Stomach (tissue), 9 donors: ENCODE data around the gene GALNT8. TPM values are rescaled to one million over a fixed set of nuclear protein-coding genes. Genes with fewer than 3 reads are reported as not detected.

Experiments
- DNase-seq, 2 donors: peaks; one replicate each; pipeline versions ENCODE4 v3.0.0 to v3.0.0-alpha.2; 2013 to 2019
- H3K27ac ChIP-seq, 5 donors: fragments of 200-600 bp in 4 of 5; sonication (generic) in 4 of 5; one replicate each; pipeline ENCODE4 v1.5.1; 2013 to 2019; ENCODE audit warnings: mild to moderate bottlenecking in 1 of 5, moderate library complexity in 1 of 5
- H3K27me3 ChIP-seq, 3 donors: fragments of 200-600 bp; sonication (generic); one replicate each; pipeline ENCODE4 v1.5.1; 2017 to 2019; ENCODE audit warnings: mixed run types in 1 of 3
- H3K36me3 ChIP-seq, 4 donors: fragments of 200-600 bp; sonication (generic); 1 replicate in 3 of 4; 2 replicates in 1 of 4; pipeline ENCODE4 v1.5.1; 2016 to 2019
- H3K4me1 ChIP-seq, 4 donors: fragments of 200-600 bp; sonication (generic); one replicate each; pipeline ENCODE4 v1.5.1; 2016 to 2019
- H3K4me3 ChIP-seq, 4 donors: fragments of 200-600 bp; sonication (generic) in 3 of 4; one replicate each; pipeline ENCODE4 v1.5.1; 2016 to 2019; ENCODE audit warnings: mild to moderate bottlenecking in 1 of 4
- H3K9me3 ChIP-seq, 4 donors: fragments of 200-600 bp; sonication (generic); one replicate each; pipeline ENCODE4 v1.5.1; 2016 to 2019
- EP300 ChIP-seq: sonication (generic); formaldehyde crosslinking; IDR thresholded peaks from one replicate; pipeline ENCODE4 v1.6.1; 2017; ENCODE audit warnings: antibody characterized with exemption
- POLR2A ChIP-seq, 4 donors: fragments of 450-650 bp; IDR thresholded peaks; one replicate each; pipeline ENCODE4 v1.6.1; 2016; ENCODE audit warnings: antibody characterized with exemption in 4 of 4, control low read depth in 2 of 4, mild to moderate bottlenecking in 1 of 4, moderate library complexity in 1 of 4
- POLR2AphosphoS5 ChIP-seq, 3 donors: sonication (generic); formaldehyde crosslinking; IDR thresholded peaks; one replicate each; pipeline ENCODE4 v1.6.1; 2016; ENCODE audit warnings: antibody characterized with exemption in 3 of 3
- WGBS, 5 donors: extraction: QIAGEN DNeasy Blood & Tissue Kit in 3 of 5; methylation state at CpG; one replicate each; pipeline versions ENCODE4 v1.1.5 to v1.1.7; 2013 to 2018; 5-methylcytosine and 5-hydroxymethylcytosine counted together
- intact Hi-C: fragments of 100-400 bp; cut with DNase I; formaldehyde crosslinking; loops from one replicate; pipeline ENCODE4 v1.15.1; 2023; ENCODE audit warnings: low total_unique reads
- polyA plus RNA-seq, 3 donors: library from polyadenylated mRNA; stranded (reverse); fragments of 200-250 nt; gene quantifications; one replicate each; pipeline ENCODE4 v1.2.3, GENCODE V29; 2013
- total RNA-seq, 5 donors: library from RNA; depleted of rRNA; stranded (reverse); fragments of >200 nt; gene quantifications; one replicate each; pipeline versions ENCODE4 v1.1.0 to v1.2.3, GENCODE V29; 2014 to 2016
- TF ChIP-seq, protein P1 (sequence below), 7 experiments: fragments of 450-650 bp in 4 of 7; fragments of 200-600 bp in 3 of 7; sonication (generic) in 3 of 7; IDR thresholded peaks; one replicate each; pipeline ENCODE4 v1.5.1; 2016 to 2019; ENCODE audit warnings: antibody characterized with exemption in 7 of 7, control low read depth in 2 of 7, mild to moderate bottlenecking in 1 of 7
- donor health status: healthy with polysubstance abuse.
- donor health status: Bipolar disorder and iron deficiency.
- donor health status: healthy.

Gene GALNT8
- total and polyA plus RNA-seq, 8 donors, result 0.28 to 19.7 (median 1.0) TPM; not detected in 2

- Histone ChIP-seq H3K4me3 (no peak overlapping the region), H3K36me3 (no peaks in the 10 kb centered on the region), H3K4me1 (peaks cover 0 to 4% (median 0%) of the 10 kb centered on the region in 4 donors), H3K27me3 (peaks cover 0 to 8% (median 0%) of the 10 kb centered on the region in 3 donors), H3K27ac (no peak overlapping the region), H3K9me3 (peaks cover 0 to 13% (median 10%) of the 10 kb centered on the region in 4 donors)
- 41 to 51% (median 49%) methylated on average over 7 to 9 of the region's 9 CpGs for WGBS, 5 donors
- intact Hi-C loops, result no loop called here
- no peak for DNase-seq
- TF ChIP-seq, protein P1, sequence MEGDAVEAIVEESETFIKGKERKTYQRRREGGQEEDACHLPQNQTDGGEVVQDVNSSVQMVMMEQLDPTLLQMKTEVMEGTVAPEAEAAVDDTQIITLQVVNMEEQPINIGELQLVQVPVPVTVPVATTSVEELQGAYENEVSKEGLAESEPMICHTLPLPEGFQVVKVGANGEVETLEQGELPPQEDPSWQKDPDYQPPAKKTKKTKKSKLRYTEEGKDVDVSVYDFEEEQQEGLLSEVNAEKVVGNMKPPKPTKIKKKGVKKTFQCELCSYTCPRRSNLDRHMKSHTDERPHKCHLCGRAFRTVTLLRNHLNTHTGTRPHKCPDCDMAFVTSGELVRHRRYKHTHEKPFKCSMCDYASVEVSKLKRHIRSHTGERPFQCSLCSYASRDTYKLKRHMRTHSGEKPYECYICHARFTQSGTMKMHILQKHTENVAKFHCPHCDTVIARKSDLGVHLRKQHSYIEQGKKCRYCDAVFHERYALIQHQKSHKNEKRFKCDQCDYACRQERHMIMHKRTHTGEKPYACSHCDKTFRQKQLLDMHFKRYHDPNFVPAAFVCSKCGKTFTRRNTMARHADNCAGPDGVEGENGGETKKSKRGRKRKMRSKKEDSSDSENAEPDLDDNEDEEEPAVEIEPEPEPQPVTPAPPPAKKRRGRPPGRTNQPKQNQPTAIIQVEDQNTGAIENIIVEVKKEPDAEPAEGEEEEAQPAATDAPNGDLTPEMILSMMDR (IDR thresholded peaks at IDR 0.05), result no peak
- TF ChIP-seq POLR2AphosphoS5 (IDR thresholded peaks at IDR 0.05) (no peak), EP300 (no peak), POLR2A (IDR thresholded peaks at IDR 0.05) (no peak)
Observed at GRCh38 chr12:4780641-4781611, 60.7 kb downstream of the GALNT8 start.

- Histone ChIP-seq H3K4me1 (peaks cover 0 to 4% (median 0%) of the 10 kb centered on the region in 4 donors), H3K36me3 (no peaks in the 10 kb centered on the region), H3K9me3 (peaks cover 0 to 13% (median 10%) of the 10 kb centered on the region in 4 donors), H3K27me3 (peaks cover 0 to 10% (median 0%) of the 10 kb centered on the region in 3 donors), H3K27ac (no peak overlapping the region), H3K4me3 (no peak overlapping the region)
- WGBS, 5 donors, result 83 to 90% (median 85%) methylated on average over 7 of the region's 7 CpGs
- TF ChIP-seq, protein P1 (IDR thresholded peaks at IDR 0.05), result no peak
- TF ChIP-seq EP300 (no peak), POLR2A (IDR thresholded peaks at IDR 0.05) (no peak), POLR2AphosphoS5 (IDR thresholded peaks at IDR 0.05) (no peak)
- no peak for DNase-seq
- intact Hi-C loops, result no loop called here
Observed at GRCh38 chr12:4784404-4785054, 64.3 kb downstream of the GALNT8 start.

DNA sequence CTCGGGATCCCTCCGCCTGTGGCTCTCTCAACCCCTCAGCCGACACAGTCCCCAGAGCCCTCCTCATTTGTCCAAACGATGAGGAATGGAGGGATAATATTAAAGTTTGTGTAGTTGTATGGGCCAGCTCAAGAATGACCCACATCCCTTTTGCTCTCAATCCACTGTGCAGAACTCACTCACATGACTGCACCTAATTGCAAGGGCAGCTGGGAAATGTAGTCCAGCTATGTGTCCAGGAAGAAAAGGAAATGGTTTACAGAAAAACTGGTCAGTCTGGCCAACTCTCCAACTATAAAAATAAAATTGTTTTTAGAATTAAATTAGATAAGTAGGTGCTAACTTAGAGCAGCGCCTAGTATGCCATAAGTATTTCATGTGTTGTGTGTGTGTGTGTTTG lies 66.6 kb downstream of the GALNT8 start:
- H3K27me3 ChIP-seq, result peaks cover 0 to 6% (median 0%) of the 10 kb centered on the region in 3 donors
- H3K4me1 ChIP-seq, result no peaks in the 10 kb centered on the region
- H3K27ac ChIP-seq, result no peak overlapping the region
- H3K4me3 ChIP-seq, result no peak overlapping the region
- WGBS, 5 donors, result 82 to 93% (median 89%) methylated on average over 5 of the region's 5 CpGs
- intact Hi-C loops, result no loop called here
- H3K9me3 ChIP-seq, result peaks cover 0 to 18% (median 13%) of the 10 kb centered on the region in 4 donors
- no peaks in the 10 kb centered on the region for H3K36me3 ChIP-seq
- TF ChIP-seq POLR2AphosphoS5 (IDR thresholded peaks at IDR 0.05), result no peak
- TF ChIP-seq POLR2A (IDR thresholded peaks at IDR 0.05), result no peak
- no peak for TF ChIP-seq EP300
- TF ChIP-seq, protein P1 (IDR thresholded peaks at IDR 0.05), result no peak
- no peak for DNase-seq

GRCh38 chr12:4787965-4788364 lies 67.8 kb downstream of the GALNT8 start:
- H3K27me3 ChIP-seq, result peaks cover 0 to 6% (median 0%) of the 10 kb centered on the region in 3 donors
- peak in 1 of 2 donors; percentile 37 for DNase-seq
- H3K4me3 ChIP-seq, result no peak overlapping the region
- H3K27ac ChIP-seq, result no peak overlapping the region
- peaks cover 0 to 20% (median 14%) of the 10 kb centered on the region in 4 donors for H3K9me3 ChIP-seq
- H3K4me1 ChIP-seq, result no peaks in the 10 kb centered on the region
- WGBS, 5 donors, result 56 to 78% (median 73%) methylated on average over 7 of the region's 7 CpGs
- H3K36me3 ChIP-seq, result no peaks in the 10 kb centered on the region
- TF ChIP-seq, protein P1 (IDR thresholded peaks at IDR 0.05), result no peak
- TF ChIP-seq EP300, result no peak
- TF ChIP-seq POLR2AphosphoS5 (IDR thresholded peaks at IDR 0.05), result no peak
- TF ChIP-seq POLR2A (IDR thresholded peaks at IDR 0.05), result no peak
- intact Hi-C loops, result no loop called here
